ENCODE data around the gene MED4. TPM values are rescaled to one million over a fixed set of nuclear protein-coding genes. Genes with fewer than 3 reads are reported as not detected.

The MED4 gene
- total RNA-seq, 4 donors from 2014 or later, result 31.4 to 39.7 (median 37.2) TPM

- Histone ChIP-seq H3K4me3 (no peak overlapping the region), H3K36me3 (no peaks in the 10 kb centered on the region), H3K9me3 (no peaks in the 10 kb centered on the region), H3K27me3 (no peaks in the 10 kb centered on the region), H3K4me1 (no peaks in the 10 kb centered on the region), H3K27ac (no peak overlapping the region)
- in situ Hi-C loops (cut with MboI; ENCODE audit: low pct_ligation_motif_present in 1 of 4, low pct_unique_long_range_greater_than_20kb in 1 of 4, low sequenced_read_pairs in 3 of 4), result no loop called here
- DNase-seq, result no peak
- no peak for TF ChIP-seq POLR2AphosphoS5 (IDR thresholded peaks at IDR 0.05)
- no peak for TF ChIP-seq EP300 (IDR thresholded peaks at IDR 0.05; ENCODE audit: low read depth)
- TF ChIP-seq POLR2A (IDR thresholded peaks at IDR 0.05), result no peak
- TF ChIP-seq CTCF (IDR thresholded peaks at IDR 0.05), result no peak
- WGBS, 2 donors (ENCODE audit: low coverage in 1 of 2), result 48 to 52% methylated on average over 2 to 3 of the region's 3 CpGs
- intact Hi-C loops (cut with DNase I; ENCODE audit: low total_unique reads), result no loop called here
Observed at GRCh38 chr13:48132961-48133360, 38.1 kb upstream of the MED4 start.

DNA sequence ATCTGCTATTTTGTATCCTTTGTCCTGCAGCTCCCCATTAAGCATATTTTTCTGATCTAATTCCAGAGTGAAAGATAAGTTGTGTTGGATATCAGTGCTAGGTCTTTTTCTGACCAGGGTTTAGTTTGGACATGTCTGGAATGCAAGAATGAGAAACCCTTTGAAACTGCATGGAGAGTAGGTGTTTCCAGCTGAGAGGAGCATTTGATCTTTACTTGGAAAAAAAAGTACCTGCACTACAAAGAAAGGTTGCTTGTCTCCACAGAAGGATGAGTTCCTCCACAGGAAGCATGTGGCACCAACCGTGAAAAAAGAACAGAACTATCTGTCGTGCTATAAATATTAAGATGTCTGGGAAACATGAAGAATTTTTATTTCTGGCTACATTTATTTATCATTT lies 36.6 kb upstream of the MED4 start:
- Histone ChIP-seq H3K27ac (no peak overlapping the region), H3K36me3 (no peaks in the 10 kb centered on the region), H3K4me3 (no peak overlapping the region), H3K27me3 (no peaks in the 10 kb centered on the region), H3K9me3 (no peaks in the 10 kb centered on the region), H3K4me1 (peaks cover 0 to 10% (median 5%) of the 10 kb centered on the region in 4 donors)
- no peak for DNase-seq
- WGBS, 2 donors (ENCODE audit: low coverage in 1 of 2), result 40 to 43% methylated on average over 2 of the region's 2 CpGs
- in situ Hi-C loops (cut with MboI; ENCODE audit: low pct_ligation_motif_present in 1 of 4, low pct_unique_long_range_greater_than_20kb in 1 of 4, low sequenced_read_pairs in 3 of 4), result no loop called here
- TF ChIP-seq EP300 (IDR thresholded peaks at IDR 0.05; ENCODE audit: low read depth) (no peak), POLR2A (IDR thresholded peaks at IDR 0.05) (no peak), POLR2AphosphoS5 (IDR thresholded peaks at IDR 0.05) (no peak), CTCF (IDR thresholded peaks at IDR 0.05) (no peak)
- intact Hi-C loops (cut with DNase I; ENCODE audit: low total_unique reads), result no loop called here

- intact Hi-C loops (cut with DNase I; ENCODE audit: low total_unique reads) (loop anchor here (10.0 kb wide), 1 partner anchor 108 kb away; the partner anchor contains the start of gene ITM2B), in situ Hi-C loops (cut with MboI; ENCODE audit: low pct_ligation_motif_present in 1 of 4, low pct_unique_long_range_greater_than_20kb in 1 of 4, low sequenced_read_pairs in 3 of 4) (loop anchor here in 2 of 4 donors (5.0 to 10.0 kb wide), 4 partner anchors 100 to 458 kb away; partner anchors contain the start of gene ITM2B (in 1 of the 2))
- Histone ChIP-seq H3K9me3 (no peaks in the 10 kb centered on the region), H3K27me3 (no peaks in the 10 kb centered on the region), H3K4me1 (peaks cover 3 to 28% (median 10%) of the 10 kb centered on the region in 4 donors), H3K36me3 (no peaks in the 10 kb centered on the region), H3K27ac (peak overlapping the region; percentile 49 to 78 (median 72)), H3K4me3 (no peak overlapping the region)
- TF ChIP-seq POLR2A (IDR thresholded peaks at IDR 0.05) (no peak), POLR2AphosphoS5 (IDR thresholded peaks at IDR 0.05) (no peak), EP300 (IDR thresholded peaks at IDR 0.05; ENCODE audit: low read depth) (no peak), CTCF (IDR thresholded peaks at IDR 0.05) (peak; percentile 76 to 84 (median 82))
- DNase-seq, result peak; percentile 19
- 19 to 37% methylated on average over 4 to 5 of the region's 5 CpGs for WGBS, 2 donors (ENCODE audit: low coverage in 1 of 2)
Observed at GRCh38 chr13:48126944-48127830, 32.3 kb upstream of the MED4 start.

GRCh38 chr13:48125794-48126228 lies 30.9 kb upstream of the MED4 start:
- Histone ChIP-seq H3K36me3 (no peaks in the 10 kb centered on the region), H3K27me3 (no peaks in the 10 kb centered on the region), H3K4me1 (peaks cover 3 to 33% (median 13%) of the 10 kb centered on the region in 4 donors), H3K9me3 (no peaks in the 10 kb centered on the region), H3K27ac (peak overlapping the region; percentile 63 to 78 (median 72)), H3K4me3 (no peak overlapping the region)
- no peak for TF ChIP-seq POLR2A (IDR thresholded peaks at IDR 0.05)
- TF ChIP-seq POLR2AphosphoS5 (IDR thresholded peaks at IDR 0.05), result peak in 1 of 3 donors; percentile 15
- TF ChIP-seq EP300 (IDR thresholded peaks at IDR 0.05; ENCODE audit: low read depth), result no peak
- intact Hi-C loops (cut with DNase I; ENCODE audit: low total_unique reads) (loop anchor here (10.0 kb wide), 1 partner anchor 109 kb away; the partner anchor contains the start of gene ITM2B), in situ Hi-C loops (cut with MboI; ENCODE audit: low pct_ligation_motif_present in 1 of 4, low pct_unique_long_range_greater_than_20kb in 1 of 4, low sequenced_read_pairs in 3 of 4) (loop anchor here in 2 of 4 donors (5.0 to 10.0 kb wide), 4 partner anchors 101 to 459 kb away; partner anchors contain the start of gene ITM2B (in 1 of the 2))
- no peak for DNase-seq
- WGBS, 2 donors (ENCODE audit: low coverage in 1 of 2), result 38 to 56% methylated on average over 6 to 7 of the region's 7 CpGs
